Measurements from ENCODE around the gene ALAS1. TPM values are rescaled to one million over a fixed set of nuclear protein-coding genes. Genes with fewer than 3 reads are reported as not detected.

The ALAS1 gene
- total and polyA plus RNA-seq, 2 donors (not counting 3 experiments of a cell fraction or from before 2014, with no cell fraction given), result 45.1 to 72.1 TPM

GRCh38 chr3:52154135-52155094 lies 43.5 kb upstream of the ALAS1 start, which contains the start of gene POC1A:
Gene POC1A, minus strand, starts transcription at chr3:52154423. Its CDS starts 51 bp downstream, at chr3:52154372.
- H3K27ac ChIP-seq (ENCODE audit: insufficient read depth, low read depth, low read length), result peak within 1 kb of the TSS; percentile 58
- H3K4me2 ChIP-seq (ENCODE audit: insufficient read depth, low read length), result peak within 1 kb of the TSS; percentile 65
- H3K79me2 ChIP-seq (ENCODE audit: control insufficient read depth, insufficient read depth, low read length), result peaks cover 3% of the 10 kb centered on the region
- no peaks in the 10 kb centered on the region for H4K20me1 ChIP-seq (replicated peaks; ENCODE audit: control insufficient read depth, extremely low read depth, insufficient read depth, low read length)
- no peak for TF ChIP-seq CTCF (IDR thresholded peaks at IDR 0.05; ENCODE audit: extremely low read depth in 1 of 2, insufficient read depth in 1 of 2, low read depth in 1 of 2, low read length in 2 of 2)
- no peak for TF ChIP-seq FOS (IDR thresholded peaks at IDR 0.05; ENCODE audit: borderline replicate concordance, insufficient read depth, low read length)
- no peak for TF ChIP-seq JUN (IDR thresholded peaks at IDR 0.05; ENCODE audit: borderline replicate concordance, insufficient read depth, insufficient read length, low read depth)
- TF ChIP-seq POLR2AphosphoS5 (IDR thresholded peaks at IDR 0.05; ENCODE audit: insufficient read depth, low read depth, low read length), result peak; percentile 52
- TF ChIP-seq MAX (IDR thresholded peaks at IDR 0.05; ENCODE audit: insufficient read depth, insufficient read length), result peak; percentile 91
- peak; percentile 64 for TF ChIP-seq POLR2A (IDR thresholded peaks at IDR 0.05; ENCODE audit: low read depth, low read length)
- peak; percentile 7 for TF ChIP-seq MYC (IDR thresholded peaks at IDR 0.05; ENCODE audit: low read depth, low read length)
- no peak for TF ChIP-seq GATA2 (IDR thresholded peaks at IDR 0.05; ENCODE audit: insufficient read depth, insufficient read length, low read depth, low read length)
- TF ChIP-seq EZH2 (IDR thresholded peaks at IDR 0.05; ENCODE audit: borderline replicate concordance, low read depth, low read length, severe bottlenecking), result no peak
- dilution Hi-C loops (cut with MboI; ENCODE audit: extremely low pct_ligation_motif_present, low sequenced_read_pairs), result no loop called here
- peak within 1 kb of the TSS; percentile 67 for H3K9ac ChIP-seq (replicated peaks; ENCODE audit: extremely low read depth, insufficient read depth, low read length)
- CTCF ChIA-PET, result interaction anchor here (0.7 to 1.6 kb wide), 16 partner anchors 8 to 185 kb away, joined by 3 to 15 read pairs (median 4); partner anchors contain the start of genes ALAS1, DUSP7, RPL29 and TWF2
- peak within 1 kb of the TSS; percentile 82 for H2AFZ ChIP-seq (ENCODE audit: low read depth, low read length)
- peak; percentile 99 for FAIRE-seq
- no peaks in the 10 kb centered on the region for H3K9me1 ChIP-seq (replicated peaks; ENCODE audit: control insufficient read depth, extremely low read depth, insufficient read depth, low read length)
- H3K4me1 ChIP-seq (ENCODE audit: control insufficient read depth, extremely low read depth, insufficient read depth, low read length), result peaks cover 14% of the 10 kb centered on the region
- intact Hi-C loops (cut with micrococcal nuclease), result loop anchor here (1.0 to 5.0 kb wide), 3 partner anchors 44 to 123 kb away; partner anchors contain the start of genes ALAS1 and WDR82
- BruUV-seq (replicated peaks), result no TSS peak
- H3K27me3 ChIP-seq (ENCODE audit: control insufficient read depth in 2 of 2, insufficient read depth in 2 of 2, low read length in 2 of 2), result no peaks in the 10 kb centered on the region
- H3K36me3 ChIP-seq (ENCODE audit: control insufficient read depth in 2 of 2, extremely low read depth in 1 of 2, insufficient read depth in 2 of 2, low read length in 2 of 2), result no peaks in the 10 kb centered on the region
- peak within 1 kb of the TSS; percentile 64 to 69 (median 65) for H3K4me3 ChIP-seq (replicated peaks in 1 of 3; ENCODE audit: insufficient read depth in 1 of 3, low read depth in 1 of 3, low read length in 3 of 3)
- DNase-seq (ENCODE audit: low read depth, low spot score), result peak; percentile 97
- POLR2A ChIA-PET, result interaction anchor here (0.6 to 1.3 kb wide), 6 partner anchors 43 to 159 kb away, joined by 3 to 14 read pairs (median 3); partner anchors contain the start of gene RPL29
- no peaks in the 10 kb centered on the region for H3K9me3 ChIP-seq (replicated peaks; ENCODE audit: control insufficient read depth, insufficient read depth, low read length)
